ENCODE measurements around the gene LMF2.

The LMF2 gene

DNA sequence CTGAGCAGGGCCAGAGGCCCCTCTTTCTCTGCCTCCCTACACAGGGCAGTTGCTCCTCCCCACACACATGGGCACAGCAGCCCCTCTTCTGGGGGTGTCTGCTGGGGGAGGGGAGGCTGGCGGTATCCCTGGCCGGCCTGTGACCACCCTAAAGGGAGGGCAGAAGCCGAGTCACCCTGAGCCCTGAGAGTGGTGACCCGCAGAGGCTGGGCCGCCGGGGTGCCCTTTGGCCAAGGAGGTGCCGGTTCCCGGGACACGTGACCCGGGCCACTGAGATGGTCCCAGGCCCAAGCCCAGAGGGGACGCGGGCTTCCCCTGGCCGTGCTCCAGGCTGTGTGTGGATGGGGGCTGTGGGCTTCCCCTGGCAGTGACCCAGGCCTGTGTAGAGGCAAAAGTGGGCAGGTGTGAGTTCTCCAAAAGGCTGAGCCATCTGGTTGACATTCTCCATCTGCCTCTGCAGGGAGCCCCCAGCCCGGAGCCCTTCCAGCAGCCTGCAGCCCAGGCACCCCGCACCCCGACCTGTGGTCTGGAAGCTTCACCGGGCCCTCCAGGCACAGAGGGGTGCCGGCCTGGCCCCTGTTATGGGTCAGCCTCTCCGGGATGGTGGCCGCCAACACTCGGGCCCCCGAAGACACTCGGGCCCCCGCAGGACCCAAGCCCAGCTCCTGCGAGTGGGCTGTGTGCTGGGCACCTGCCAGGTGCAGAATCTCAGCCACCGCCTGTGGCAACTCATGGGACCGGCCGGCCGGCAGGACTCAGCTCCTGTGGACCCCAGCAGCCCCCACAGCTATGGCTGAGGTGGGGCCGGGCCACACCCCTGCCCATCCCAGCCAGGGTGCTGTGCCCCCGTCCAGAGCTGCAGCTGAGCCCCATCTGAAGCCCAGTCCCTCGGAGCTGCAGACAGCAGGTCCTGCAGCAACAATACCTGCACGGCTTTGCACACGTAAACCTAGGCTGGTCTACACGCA, 25.1 kb downstream of the LMF2 start:
- DNase-seq (ENCODE audit: low read depth in 2 of 2), result no peak

GRCh38 chr22:50481440-50482106, 25.9 kb downstream of the LMF2 start, which contains the start of gene ADM2:
Gene ADM2 (plus strand): TSS chr22:50481543. CDS start chr22:50481848, 305 bp downstream.
- peak; percentile 42 to 59 for DNase-seq (ENCODE audit: low read depth in 2 of 2)

DNA sequence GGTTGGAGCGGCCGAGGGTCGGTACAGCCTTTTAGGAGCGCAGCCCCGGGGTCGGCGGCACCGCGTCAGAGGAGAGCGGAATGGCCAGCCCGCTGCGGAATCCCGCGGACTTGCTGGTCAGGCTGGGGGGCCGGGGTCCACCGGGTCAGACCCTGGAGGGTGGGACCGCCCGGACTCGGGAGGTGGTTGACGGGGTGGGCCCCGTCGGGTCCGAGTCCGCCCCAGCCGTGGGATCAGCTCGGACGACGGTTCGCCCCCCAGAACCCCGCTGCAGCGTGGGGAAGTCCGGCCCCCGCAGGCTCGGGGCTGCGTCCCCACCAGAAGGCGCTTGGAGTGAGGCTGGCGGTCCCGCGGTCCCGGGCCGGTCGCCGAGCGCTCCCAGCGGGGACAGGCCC, 26.5 kb downstream of the LMF2 start:
- DNase-seq (ENCODE audit: low read depth in 2 of 2), result no peak

DNA sequence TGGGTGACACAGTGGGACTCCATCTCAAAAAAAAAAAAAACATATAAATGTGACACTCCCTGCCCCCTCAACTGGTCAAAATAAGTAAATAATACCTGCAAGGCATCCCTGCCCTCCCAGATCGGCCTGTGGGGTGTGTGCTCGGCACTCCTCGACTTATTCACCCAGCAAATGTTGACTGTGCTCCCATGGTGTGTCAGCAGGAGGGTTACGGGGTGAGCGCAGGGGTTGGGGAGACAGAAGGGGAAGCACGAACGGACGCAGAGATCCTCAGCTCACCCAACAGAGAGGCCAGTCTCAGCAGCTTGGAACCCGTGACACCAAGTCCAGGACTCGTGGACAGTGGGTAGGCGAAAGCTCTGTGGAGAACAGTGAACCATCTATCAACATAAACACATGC, 27.8 kb downstream of the LMF2 start:
- no peak for DNase-seq (ENCODE audit: low read depth in 2 of 2)

DNA sequence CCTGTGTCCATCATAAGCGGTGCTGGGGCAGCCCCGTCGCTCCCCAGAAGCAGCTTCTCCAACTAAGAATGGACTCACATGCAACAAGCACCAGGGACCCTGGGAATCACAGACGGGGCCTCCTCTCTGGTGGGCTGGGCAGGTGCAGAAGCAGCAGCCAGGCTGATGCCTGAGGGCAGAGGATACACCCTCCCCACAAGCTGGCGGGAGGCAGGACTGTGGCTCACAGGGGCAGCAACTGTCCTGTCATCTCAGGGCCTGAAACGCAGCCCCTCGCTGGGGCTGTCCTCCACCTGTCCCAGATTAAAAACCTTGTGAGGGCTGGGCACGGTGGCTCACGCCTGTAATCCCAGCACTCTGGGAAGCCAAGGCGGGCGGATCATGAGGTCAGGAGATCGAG, 29.6 kb downstream of the LMF2 start:
- no peak for DNase-seq (ENCODE audit: low read depth in 2 of 2)

- DNase-seq (ENCODE audit: low read depth in 2 of 2), result no peak
These were observed 30.6 kb downstream of the LMF2 start for GRCh38 chr22:50476868-50477267.

DNA sequence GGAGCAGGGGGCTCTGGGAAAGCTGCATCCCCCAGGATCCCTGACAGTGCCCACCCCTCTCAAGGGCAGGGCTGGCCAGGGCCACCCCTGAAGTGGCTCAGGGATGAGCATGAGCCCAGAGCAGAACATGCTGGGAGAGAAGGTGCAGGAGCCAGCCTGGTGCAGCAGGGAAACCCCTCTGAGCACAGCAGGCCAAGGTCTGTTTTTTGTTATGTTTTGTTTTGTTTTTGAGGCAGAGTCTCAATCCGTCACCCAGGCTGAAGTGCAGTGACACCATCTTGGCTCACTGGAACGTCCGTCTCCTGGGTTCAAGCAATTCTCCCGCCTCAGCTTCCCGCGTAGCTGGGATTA, 31.9 kb downstream of the LMF2 start:
- no peak for DNase-seq (ENCODE audit: low read depth in 2 of 2)

- DNase-seq (ENCODE audit: low read depth in 2 of 2), result peak; percentile 87
These were observed 32.5 kb downstream of the LMF2 start, which contains the start of gene SBF1 for GRCh38 chr22:50474710-50475651. Gene SBF1 (minus strand): TSS chr22:50475035. CDS start chr22:50474840, 195 bp downstream.

DNA sequence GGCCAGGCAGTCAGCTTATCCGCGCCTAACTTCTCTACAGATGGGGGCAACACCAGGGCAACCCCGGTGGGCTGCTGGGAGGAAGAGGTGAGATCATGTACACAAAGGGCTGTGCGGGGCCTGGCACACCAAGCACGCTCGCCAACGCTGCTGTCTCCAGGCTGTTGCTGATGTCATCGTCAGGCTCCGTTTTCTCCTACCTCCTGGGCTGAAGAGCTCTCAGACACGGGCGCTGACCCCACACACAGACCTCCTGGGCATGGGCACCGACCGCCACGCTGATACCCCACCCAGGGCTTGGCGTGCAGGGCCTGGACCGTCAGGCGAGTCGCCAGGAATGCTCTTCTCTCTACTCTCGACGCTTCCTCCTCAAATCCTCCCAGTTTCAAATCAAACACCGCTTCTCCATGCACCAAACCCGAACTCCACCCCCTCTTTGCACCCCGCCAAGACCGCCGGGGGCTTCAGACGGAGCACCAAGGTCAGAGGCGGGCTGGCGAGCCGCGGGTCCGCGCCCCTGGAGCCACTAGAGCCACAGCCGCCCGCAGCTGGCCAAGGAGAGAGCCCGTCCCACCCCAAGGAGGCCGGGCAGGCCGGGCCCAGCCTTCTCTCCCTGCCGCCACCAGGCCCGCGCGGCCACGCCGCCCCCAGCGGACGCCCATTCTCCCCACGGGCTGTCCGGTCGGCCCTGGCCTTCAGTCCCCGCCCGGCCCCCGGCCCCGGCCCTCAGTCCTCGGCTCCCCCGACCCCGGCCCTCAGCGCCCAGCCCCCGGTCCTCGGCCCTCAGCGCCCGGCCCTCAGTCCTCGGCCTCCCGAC, 33.4 kb downstream of the LMF2 start:
- peak in 1 of 2 donors; percentile 27 for DNase-seq (ENCODE audit: low read depth in 2 of 2)

DNA sequence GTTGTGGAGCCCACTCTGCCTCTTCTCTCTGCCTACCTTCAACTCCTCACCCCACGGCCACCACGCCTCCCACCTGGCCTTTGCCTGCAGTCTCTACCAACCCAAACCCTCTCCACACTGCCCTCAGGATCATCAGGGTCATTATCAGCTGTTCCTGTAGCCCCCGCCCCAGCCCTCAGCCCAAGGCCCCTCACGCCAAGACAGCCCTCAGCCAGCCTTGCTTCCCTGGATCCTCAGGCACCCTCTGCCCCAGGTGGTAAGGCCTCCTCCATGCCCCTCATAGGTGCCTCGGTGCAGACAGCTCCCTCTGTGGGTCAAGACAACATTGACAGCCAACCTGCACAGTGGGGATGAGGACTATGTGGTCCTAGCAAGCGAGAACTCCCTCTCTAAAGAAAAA, 34.4 kb downstream of the LMF2 start:
- peak; percentile 34 to 44 for DNase-seq (ENCODE audit: low read depth in 2 of 2)

DNA sequence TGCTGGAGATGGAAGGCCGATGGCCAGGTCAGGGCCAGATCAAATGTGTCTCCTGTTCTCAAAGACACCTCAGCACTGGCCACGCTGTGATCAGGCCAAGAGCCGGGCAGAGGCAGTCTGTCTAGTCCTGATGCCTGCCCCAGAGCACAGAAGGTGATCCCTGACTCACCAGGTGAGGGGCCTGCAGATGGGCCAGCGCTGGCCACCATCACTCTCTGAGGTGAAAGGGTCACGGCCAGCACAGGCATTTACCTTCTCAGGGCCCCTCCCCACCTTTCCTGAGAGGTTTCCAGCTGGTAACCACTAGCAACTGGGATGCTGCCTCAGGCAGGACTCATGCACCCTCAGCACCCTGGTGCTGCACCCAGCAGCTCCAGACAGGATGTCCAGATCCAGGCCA, 35.5 kb downstream of the LMF2 start:
- DNase-seq (ENCODE audit: low read depth in 2 of 2), result no peak

- no peak for DNase-seq (ENCODE audit: low read depth in 2 of 2)
These were observed 36.2 kb downstream of the LMF2 start for GRCh38 chr22:50471197-50471847.

- DNase-seq (ENCODE audit: low read depth in 2 of 2), result no peak
These were observed 37.0 kb downstream of the LMF2 start for GRCh38 chr22:50470491-50470890.

DNA sequence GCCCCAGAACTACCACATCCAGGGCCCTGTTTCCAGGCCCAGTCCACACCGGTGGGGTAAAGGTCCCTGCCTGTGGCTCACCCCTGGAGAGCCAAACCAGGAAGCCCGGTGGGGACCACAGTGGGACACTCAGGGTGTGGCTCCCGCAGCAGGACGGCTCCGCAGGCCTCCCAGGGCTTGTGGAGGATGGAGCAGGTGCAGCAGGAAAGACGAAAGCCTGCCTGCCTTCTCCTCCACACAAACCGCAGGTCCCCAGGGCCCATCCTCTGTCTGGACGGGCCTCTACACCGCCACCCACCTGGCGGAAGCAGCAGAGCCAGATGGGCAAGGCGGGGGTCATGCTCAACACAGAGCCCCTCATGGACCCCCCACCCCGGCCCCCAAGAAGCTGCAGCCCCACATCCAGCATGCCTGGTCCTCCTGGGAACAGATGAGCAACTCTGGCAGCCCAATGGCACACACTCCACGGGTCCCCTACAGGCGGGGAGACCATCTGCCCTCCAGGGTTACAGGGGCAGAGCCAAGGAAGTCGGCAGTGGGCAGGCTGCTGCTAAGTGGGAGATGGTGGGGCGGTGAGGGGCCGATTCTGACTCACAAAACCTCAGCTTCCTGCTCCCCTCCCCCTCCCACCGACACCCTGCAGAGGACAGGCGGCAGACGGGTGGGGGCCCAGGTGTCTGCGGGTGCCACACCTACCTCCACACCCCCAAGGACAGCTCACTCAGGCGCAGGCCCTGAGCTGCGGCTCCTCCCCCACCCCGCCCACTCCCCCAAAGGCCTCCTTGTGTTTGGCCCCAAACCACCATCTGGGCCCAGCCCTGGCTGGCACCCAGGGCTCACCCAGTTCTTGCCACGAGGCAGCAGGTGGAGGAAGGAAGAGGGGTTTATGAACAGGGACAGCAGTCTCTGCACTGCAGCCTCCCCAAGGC, 37.9 kb downstream of the LMF2 start:
- DNase-seq (ENCODE audit: low read depth in 2 of 2), result peak; percentile 87 to 88

DNA sequence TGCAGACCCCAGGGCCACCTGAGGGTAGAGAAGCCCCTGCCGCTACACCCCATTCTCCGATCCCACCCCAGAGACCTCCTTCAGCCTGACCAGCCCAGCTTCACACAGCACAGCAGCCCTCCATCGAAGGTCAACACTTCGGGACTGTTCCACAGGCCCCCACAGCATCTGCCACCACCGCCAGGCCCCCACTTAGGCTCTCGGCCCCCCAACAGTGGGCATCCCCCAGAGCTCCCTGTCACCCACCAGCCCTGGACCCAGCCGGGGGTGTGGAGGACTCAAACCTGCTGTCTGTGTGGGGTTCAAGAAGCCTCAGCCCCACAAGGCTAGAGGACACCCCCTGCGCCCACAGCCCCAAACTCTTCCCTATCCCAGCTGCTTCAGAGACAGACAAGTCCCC, 38.9 kb downstream of the LMF2 start:
- DNase-seq (ENCODE audit: low read depth in 2 of 2), result no peak

DNA sequence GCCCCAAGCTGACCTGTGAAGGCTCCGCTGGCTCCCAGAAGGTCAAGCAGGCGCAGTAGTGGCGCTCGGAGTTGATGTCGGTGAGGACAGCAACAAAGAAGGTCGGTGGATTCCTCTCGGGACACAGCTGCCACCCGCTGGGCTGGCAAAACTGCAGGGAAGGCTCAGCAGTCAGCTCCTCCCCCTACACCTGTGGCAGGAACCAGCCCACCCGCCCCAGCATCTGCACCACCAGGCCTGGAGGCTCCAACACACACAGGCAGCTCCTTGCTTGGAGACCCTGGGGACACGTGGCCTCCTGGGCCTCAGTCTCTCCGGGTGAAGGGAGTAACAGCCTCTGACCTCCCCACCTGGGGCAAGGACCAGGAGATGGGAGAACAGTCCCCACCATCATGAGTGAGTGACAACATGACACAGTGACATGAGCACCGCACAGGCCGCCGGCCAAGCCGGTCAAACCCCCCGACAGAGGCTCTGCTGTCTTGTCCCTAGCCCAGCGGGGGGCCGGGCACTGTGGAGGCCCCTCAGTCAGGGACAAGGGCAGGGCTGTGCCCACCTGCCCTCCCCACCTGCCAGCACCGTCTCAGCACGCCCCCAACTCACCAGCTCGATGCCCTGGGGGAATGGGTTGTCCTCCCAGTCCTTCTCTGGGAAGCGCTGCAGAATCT, 39.6 kb downstream of the LMF2 start:
- DNase-seq (ENCODE audit: low read depth in 2 of 2), result no peak

GRCh38 chr22:50467341-50467740, 40.2 kb downstream of the LMF2 start:
- DNase-seq (ENCODE audit: low read depth in 2 of 2), result no peak

DNA sequence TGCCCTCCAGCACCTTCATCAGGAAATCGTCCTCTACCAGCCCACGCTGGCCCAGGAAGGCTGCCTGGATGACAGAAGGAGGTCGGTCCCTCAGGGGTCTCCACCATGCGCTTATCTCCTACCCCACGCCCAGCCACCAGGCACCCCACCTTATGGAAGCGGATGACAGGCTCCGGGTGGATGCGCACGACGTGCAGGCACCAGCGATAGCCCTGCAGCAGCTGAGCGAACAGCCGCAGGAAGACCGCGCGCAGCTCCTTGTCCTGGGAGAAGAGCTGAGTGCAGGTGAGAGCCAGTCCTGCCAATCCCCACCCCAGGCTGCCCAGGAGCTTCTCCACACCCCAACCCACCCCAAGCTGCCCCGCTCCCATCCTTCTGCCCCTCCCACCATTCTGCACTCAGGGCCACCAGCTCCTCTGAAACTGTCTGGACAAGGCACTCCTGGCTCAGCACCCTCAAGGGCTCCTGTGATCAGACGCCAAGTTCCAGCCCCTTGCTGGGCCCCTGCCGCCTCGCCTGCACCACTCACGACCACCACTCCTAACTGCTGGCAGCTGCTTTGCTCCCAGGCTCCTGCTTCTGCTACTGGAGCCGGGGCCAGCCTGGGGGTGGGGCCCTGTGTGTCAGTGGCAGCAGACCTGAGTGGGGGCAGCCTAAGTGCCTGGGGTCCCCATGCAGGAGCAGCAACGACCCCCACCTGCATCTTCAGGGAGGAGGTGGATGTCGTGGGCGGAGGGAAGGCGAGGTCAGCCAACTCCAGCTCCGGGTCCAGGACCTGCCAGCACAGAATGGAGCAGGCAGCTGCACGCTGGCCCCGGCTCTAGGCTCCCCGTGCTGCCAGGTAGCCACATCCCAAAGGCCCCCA, 42.2 kb downstream of the LMF2 start:
- no peak for DNase-seq (ENCODE audit: low read depth in 2 of 2)
